GM23338 (cell line): ENCODE results near the gene PALS2. TPM values are rescaled to one million over a fixed set of nuclear protein-coding genes. Genes with fewer than 3 reads are reported as not detected.

ENCODE experiments used
- ATAC-seq: fragments of 200-7000 bp; cut with Tn5 transposase; 3 replicates; pipeline ENCODE4 v1.9.1; 2020
- DNase-seq: peaks from one replicate; pipeline ENCODE4 v3.0.0-alpha.2; 2015; ENCODE audit warnings: low spot score
- H2AFZ ChIP-seq: fragments of 200-600 bp; sonication (generic); 2 replicates; pipeline ENCODE4 v1.8.0; 2016; ENCODE audit warnings: antibody characterized with exemption, mild to moderate bottlenecking, moderate library complexity
- H3F3A ChIP-seq: fragments of 200-600 bp; sonication (generic); replicated peaks from 2 replicates; pipeline ENCODE4 v1.8.0; 2017; ENCODE audit warnings: antibody characterized with exemption, mixed run types, low read depth
- H3K27ac ChIP-seq: fragments of 200-600 bp; sonication (generic); 2 replicates; pipeline ENCODE4 v1.6.1; 2016; ENCODE audit warnings: low read depth
- H3K27me3 ChIP-seq: fragments of 200-600 bp; sonication (generic); 2 replicates; pipeline ENCODE4 v1.8.0; 2016; ENCODE audit warnings: mild to moderate bottlenecking, mixed run types, moderate library complexity; ENCODE audit not compliant: insufficient read depth
- H3K36me3 ChIP-seq: fragments of 200-600 bp; sonication (generic); 2 replicates; pipeline ENCODE4 v1.8.0; 2016; ENCODE audit warnings: mild to moderate bottlenecking; ENCODE audit not compliant: insufficient read depth
- H3K4me1 ChIP-seq: fragments of 200-600 bp; sonication (generic); 2 replicates; pipeline ENCODE4 v1.8.0; 2016; ENCODE audit warnings: mild to moderate bottlenecking, moderate library complexity; ENCODE audit not compliant: insufficient read depth
- H3K4me2 ChIP-seq: fragments of 200-600 bp; sonication (generic); 2 replicates; pipeline ENCODE4 v1.7.1; 2017; ENCODE audit warnings: mixed run types
- H3K4me3 ChIP-seq: fragments of 200-600 bp; sonication (generic); 2 replicates; pipeline ENCODE4 v1.6.1; 2016; ENCODE audit warnings: mixed run types
- H3K79me2 ChIP-seq: fragments of 200-600 bp; sonication (generic); replicated peaks from 2 replicates; pipeline ENCODE4 v1.8.0; 2017; ENCODE audit warnings: mild to moderate bottlenecking; ENCODE audit not compliant: insufficient read depth
- H3K9me2 ChIP-seq: fragments of 200-600 bp; sonication (generic); 2 replicates; pipeline ENCODE4 v1.8.0; 2017; ENCODE audit not compliant: insufficient read depth
- H4K20me1 ChIP-seq: fragments of 200-600 bp; sonication (generic); replicated peaks from 2 replicates; pipeline ENCODE4 v1.8.0; 2017; ENCODE audit warnings: mild to moderate bottlenecking; ENCODE audit not compliant: insufficient read depth
- H3K27ac Mint-ChIP-seq: 2 replicates; pipeline ENCODE4 v1.8.0; 2020; ENCODE audit warnings: inconsistent platforms, mild to moderate bottlenecking, moderate library complexity, mixed read lengths
- H3K27me3 Mint-ChIP-seq: 3 replicates; pipeline ENCODE4 v1.8.0; 2022; ENCODE audit warnings: low read depth, mild to moderate bottlenecking, moderate library complexity, mixed read lengths, inconsistent platforms; ENCODE audit not compliant: insufficient read depth, poor library complexity
- H3K36me3 Mint-ChIP-seq: 3 replicates; pipeline ENCODE4 v1.8.0; 2021; ENCODE audit warnings: low read depth, mild to moderate bottlenecking, inconsistent platforms, moderate library complexity, mixed read lengths
- H3K4me1 Mint-ChIP-seq: 3 replicates; pipeline ENCODE4 v1.8.0; 2020; ENCODE audit warnings: mild to moderate bottlenecking, inconsistent platforms, mixed read lengths
- H3K4me3 Mint-ChIP-seq: 3 replicates; pipeline ENCODE4 v1.8.0; 2021; ENCODE audit warnings: moderate library complexity, mild to moderate bottlenecking, inconsistent platforms, mixed read lengths
- H3K9me3 Mint-ChIP-seq: 3 replicates; pipeline ENCODE4 v1.8.0; 2020; ENCODE audit warnings: moderate library complexity, mild to moderate bottlenecking, inconsistent platforms, mixed read lengths
- CREB1 ChIP-seq: fragments of 250-450 bp; sonication (Bioruptor Pico); IDR thresholded peaks from 2 replicates; pipeline ENCODE4 v1.5.0; 2020; ENCODE audit warnings: low read depth, mild to moderate bottlenecking, moderate library complexity
- CTCF ChIP-seq, 2 experiments: fragments of 200-600 bp in 1 of 2; sonication (generic) in 1 of 2; conservative IDR thresholded peaks; 2 replicates each; pipeline versions ENCODE4 v1.5.1 to v1.6.1; 2016 to 2017; ENCODE audit warnings: antibody characterized with exemption in 2 of 2, low read depth in 2 of 2, mild to moderate bottlenecking in 2 of 2, moderate library complexity in 1 of 2
- ETS1 ChIP-seq: IDR thresholded peaks from 2 replicates; pipeline ENCODE4 v1.6.1; 2016; ENCODE audit warnings: antibody characterized with exemption
- EZH2 ChIP-seq: fragments of 200-600 bp; sonication (generic); IDR thresholded peaks from one replicate; pipeline ENCODE4 v1.8.0; 2017; ENCODE audit warnings: antibody characterized with exemption, mild to moderate bottlenecking, low read depth; ENCODE audit not compliant: unreplicated experiment
- EZH2phosphoT487 ChIP-seq: fragments of 200-600 bp; sonication (generic); IDR thresholded peaks from one replicate; pipeline ENCODE4 v1.8.1; 2018; ENCODE audit warnings: antibody characterized with exemption; ENCODE audit not compliant: unreplicated experiment
- JUNB ChIP-seq: IDR thresholded peaks from one replicate; pipeline ENCODE4 v1.6.1; 2016; ENCODE audit warnings: antibody characterized with exemption; ENCODE audit not compliant: unreplicated experiment
- NANOG ChIP-seq: IDR thresholded peaks from 2 replicates; pipeline ENCODE4 v1.6.1; 2016; ENCODE audit warnings: antibody characterized with exemption, borderline replicate concordance
- POLR2AphosphoS5 ChIP-seq: IDR thresholded peaks from 2 replicates; pipeline ENCODE4 v1.6.1; 2016; ENCODE audit warnings: antibody characterized with exemption, low read depth
- REST ChIP-seq: IDR thresholded peaks from one replicate; pipeline ENCODE4 v1.6.1; 2018; ENCODE audit warnings: antibody characterized with exemption; ENCODE audit not compliant: unreplicated experiment
- STAT1 ChIP-seq: IDR thresholded peaks from one replicate; pipeline ENCODE4 v1.6.1; 2016; ENCODE audit warnings: antibody characterized with exemption; ENCODE audit not compliant: unreplicated experiment
- ZNF114 ChIP-seq: fragments of 250-450 bp; sonication (Bioruptor Pico); IDR thresholded peaks from 2 replicates; pipeline ENCODE4 v1.5.0; 2020; ENCODE audit warnings: mild to moderate bottlenecking, moderate library complexity
- ZNF331 ChIP-seq: fragments of 250-450 bp; sonication (Bioruptor Pico); IDR thresholded peaks from 2 replicates; pipeline ENCODE4 v1.5.0; 2020; ENCODE audit warnings: low read depth, mild to moderate bottlenecking, moderate library complexity
- ZNF462 ChIP-seq: fragments of 250-450 bp; sonication (Bioruptor Pico); IDR thresholded peaks from 2 replicates; pipeline ENCODE4 v1.5.0; 2020; ENCODE audit warnings: mild to moderate bottlenecking, moderate library complexity
- polyA plus RNA-seq: library from polyadenylated mRNA; unstranded; fragments of >200 nt; fragmentation: Nextera tagmentation; extraction: Ambion mirVana; gene quantifications from 2 replicates; pipeline ENCODE4 v1.2.1, GENCODE V29; 2016
- total RNA-seq: library from RNA; depleted of rRNA; stranded (reverse); fragments of >200 nt; shearing (Covaris generic); gene quantifications from 2 replicates; pipeline ENCODE4 v1.2.3, GENCODE V29; 2014

Gene PALS2
- total and polyA plus RNA-seq, 2 experiments from 2014 or later, result 51.8 to 115 TPM

- H3K4me2 ChIP-seq, result peak overlapping the region; percentile 69; the same call in 1 of the 2 replicates
- H3K4me3 ChIP-seq, result peak overlapping the region; percentile 30; the same call in 1 of the 2 replicates
- Mint-ChIP-seq H3K4me1 (peaks cover 38% of the 10 kb centered on the region), H3K36me3 (no peaks in the 10 kb centered on the region), H3K27ac (peak overlapping the region; percentile 67), H3K4me3 (peak overlapping the region; percentile 46; the same call in 2 of the 3 replicates), H3K9me3 (no peaks in the 10 kb centered on the region), H3K27me3 (peaks cover 3% of the 10 kb centered on the region)
- no peaks in the 10 kb centered on the region for H3K9me2 ChIP-seq
- peak overlapping the region; percentile 83 for H3K27ac ChIP-seq
- no peaks in the 10 kb centered on the region for H3K36me3 ChIP-seq
- ATAC-seq, result peak; percentile 75
- peaks cover 42% of the 10 kb centered on the region for H3K4me1 ChIP-seq
- H3K79me2 ChIP-seq, result peaks cover 100% of the 10 kb centered on the region
- H2AFZ ChIP-seq, result no peak overlapping the region
- no peaks in the 10 kb centered on the region for H3K27me3 ChIP-seq
- no peaks in the 10 kb centered on the region for H3F3A ChIP-seq
- TF ChIP-seq ZNF331, result no peak
- no peak for TF ChIP-seq ZNF462 (CRISPR knock-in tag)
- TF ChIP-seq STAT1, result no peak
- no peak for TF ChIP-seq POLR2AphosphoS5
- no peak for TF ChIP-seq CREB1 (CRISPR knock-in tag)
- TF ChIP-seq NANOG, result no peak
- TF ChIP-seq EZH2, result no peak
- TF ChIP-seq JUNB, result no peak
- TF ChIP-seq REST, result no peak
- TF ChIP-seq ETS1, result no peak
- TF ChIP-seq EZH2phosphoT487, result no peak
- TF ChIP-seq ZNF114 (CRISPR knock-in tag), result no peak
- no peak for TF ChIP-seq CTCF (conservative IDR thresholded peaks at IDR 0.05; ENCODE audit: low read depth in 2 of 2)
- H4K20me1 ChIP-seq, result peaks cover 26% of the 10 kb centered on the region; the same call in 1 of the 2 replicates
- DNase-seq, result peak; percentile 72
Observed at GRCh38 chr7:24609570-24609969, 36.3 kb downstream of the PALS2 start.
